GM18951 (cell line): Measurements from ENCODE around the gene CD300H.
"Not testable (repeated sequence)": the region's sequence is repeated elsewhere in the genome, so short reads cannot be mapped to it uniquely, and the experiment has no call there.

Experiments
- POLR2A ChIP-seq: IDR thresholded peaks from 4 replicates; pipeline ENCODE4 v1.6.1; 2011; ENCODE audit warnings: mild to moderate bottlenecking; ENCODE audit not compliant: insufficient read length, insufficient read depth; ENCODE audit errors: extremely low read depth
- in situ Hi-C: fragments of 300-500 bp; cut with MboI; formaldehyde crosslinking; loops from one replicate; pipeline ENCODE4 v1.12.0; 2022; ENCODE audit warnings: low sequenced_read_pairs, mixed read lengths, inconsistent platforms; ENCODE audit not compliant: unreplicated experiment

Gene CD300H

DNA sequence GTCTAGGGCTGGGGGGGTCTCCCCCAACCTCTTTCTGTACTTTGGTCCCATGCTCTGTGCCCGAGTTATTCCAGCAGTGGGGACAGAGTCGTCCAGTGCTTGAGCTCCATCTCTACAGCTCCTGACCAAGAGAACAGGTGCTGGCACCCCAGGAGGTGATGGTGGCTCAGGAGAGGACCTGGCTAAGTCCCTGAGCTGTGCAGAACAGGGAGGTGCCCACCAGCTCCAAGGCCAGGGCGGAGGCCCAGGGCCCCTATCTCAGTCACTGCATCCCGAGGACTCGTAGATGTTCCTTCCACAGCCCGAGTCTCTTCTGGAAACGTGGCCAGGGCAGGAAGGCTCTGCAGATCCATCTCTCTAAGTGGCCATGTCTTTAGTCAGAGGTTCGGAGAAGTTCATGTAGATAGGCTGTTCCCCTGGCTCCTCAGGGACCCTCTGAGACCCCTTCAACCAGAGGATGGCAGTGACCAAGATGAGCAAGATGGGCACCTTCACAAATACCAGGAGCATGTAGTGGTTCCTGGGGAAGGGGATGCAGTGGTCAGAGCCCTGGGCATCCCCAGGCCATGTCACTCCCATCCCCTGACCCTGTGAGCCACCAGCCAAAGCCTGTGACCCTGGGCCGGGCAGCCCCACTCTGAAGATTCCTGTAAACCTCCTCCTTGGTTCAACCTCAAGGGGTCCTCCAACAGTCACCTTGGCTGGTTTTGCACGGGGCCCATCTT lies 44.8 kb downstream of the CD300H start:
- no peak for TF ChIP-seq POLR2A

DNA sequence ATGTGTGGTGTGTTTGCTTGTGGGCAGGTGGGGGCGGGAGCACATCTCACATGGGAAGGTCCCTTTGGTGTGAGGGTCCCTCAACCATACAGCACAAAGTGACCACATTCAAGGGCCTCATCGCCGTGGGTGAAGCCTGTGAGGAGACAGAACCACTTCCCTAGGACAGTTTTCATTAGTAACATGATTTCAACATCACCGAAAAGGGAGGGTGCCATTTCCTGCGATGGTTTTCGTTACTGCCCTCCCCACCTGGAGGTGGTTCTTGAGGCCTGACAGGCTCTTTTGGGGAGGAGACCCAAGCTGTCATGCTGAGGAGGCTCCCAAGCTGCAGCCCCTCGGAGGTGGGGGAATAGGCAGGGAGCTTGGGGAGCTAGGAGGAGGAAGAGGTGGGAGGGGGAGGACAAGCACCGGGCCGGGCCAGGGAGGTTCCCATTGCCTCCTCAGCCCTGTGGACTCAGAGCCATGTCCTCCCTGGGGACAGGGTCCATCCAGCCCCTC lies 45.6 kb downstream of the CD300H start:
- in situ Hi-C loops: no loop called here
- TF ChIP-seq POLR2A: no peak

More for the DNA sequence above, 44.8 kb downstream of the CD300H start:
- in situ Hi-C loops: no loop called here

- in situ Hi-C loops: no loop called here
- no peak for TF ChIP-seq POLR2A
Measured at GRCh38 chr17:74520790-74521480, 46.4 kb downstream of the CD300H start.

DNA sequence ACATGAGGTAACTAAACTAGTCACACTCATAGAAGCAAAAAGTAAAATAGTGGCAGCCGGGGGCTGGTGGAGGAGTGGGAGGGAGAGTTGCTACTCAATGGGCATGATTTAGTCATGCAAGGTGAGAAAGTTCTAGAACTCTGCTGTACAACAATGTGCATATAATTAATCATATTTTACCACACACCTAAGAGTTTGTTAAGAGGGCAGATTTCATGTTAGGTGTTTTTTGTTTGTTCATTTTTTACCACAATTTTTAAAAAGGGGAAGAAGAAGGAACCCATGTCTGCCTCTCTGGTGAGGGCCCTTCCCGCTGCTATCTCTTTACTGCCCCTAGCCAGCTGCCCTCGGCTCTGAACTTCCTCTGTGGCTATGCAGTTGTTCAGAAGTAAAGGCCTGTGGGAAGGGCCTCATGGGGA lies 47.3 kb downstream of the CD300H start:
- TF ChIP-seq POLR2A: no peak
- in situ Hi-C loops: no loop called here

DNA sequence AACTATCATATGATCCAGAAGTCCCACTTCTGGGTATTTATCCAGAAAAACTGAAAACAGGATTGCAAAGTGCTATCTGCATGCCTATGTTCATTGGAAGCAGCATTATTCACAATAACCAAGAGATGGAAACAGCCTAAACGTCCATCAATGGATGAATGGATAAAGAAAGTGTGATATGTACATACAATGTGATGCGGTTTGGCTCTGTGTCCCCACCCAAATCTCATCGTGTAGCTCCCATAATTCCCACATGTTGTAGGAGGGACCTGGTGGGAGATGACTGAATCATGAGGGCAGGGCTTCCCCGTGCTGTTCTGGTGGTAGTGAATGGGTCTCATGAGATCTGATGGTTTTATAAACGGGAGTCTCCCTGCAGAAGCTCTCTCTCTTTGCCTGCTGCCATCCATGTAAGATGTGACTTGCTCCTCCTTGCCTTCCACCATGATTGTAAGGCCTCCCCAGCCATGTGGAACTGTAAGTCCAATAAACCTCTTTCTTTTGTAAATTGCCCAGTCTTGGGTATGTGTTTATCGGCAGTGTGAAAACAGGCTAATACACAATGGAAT lies 48.8 kb downstream of the CD300H start:
- in situ Hi-C loops: not testable (repeated sequence)

DNA sequence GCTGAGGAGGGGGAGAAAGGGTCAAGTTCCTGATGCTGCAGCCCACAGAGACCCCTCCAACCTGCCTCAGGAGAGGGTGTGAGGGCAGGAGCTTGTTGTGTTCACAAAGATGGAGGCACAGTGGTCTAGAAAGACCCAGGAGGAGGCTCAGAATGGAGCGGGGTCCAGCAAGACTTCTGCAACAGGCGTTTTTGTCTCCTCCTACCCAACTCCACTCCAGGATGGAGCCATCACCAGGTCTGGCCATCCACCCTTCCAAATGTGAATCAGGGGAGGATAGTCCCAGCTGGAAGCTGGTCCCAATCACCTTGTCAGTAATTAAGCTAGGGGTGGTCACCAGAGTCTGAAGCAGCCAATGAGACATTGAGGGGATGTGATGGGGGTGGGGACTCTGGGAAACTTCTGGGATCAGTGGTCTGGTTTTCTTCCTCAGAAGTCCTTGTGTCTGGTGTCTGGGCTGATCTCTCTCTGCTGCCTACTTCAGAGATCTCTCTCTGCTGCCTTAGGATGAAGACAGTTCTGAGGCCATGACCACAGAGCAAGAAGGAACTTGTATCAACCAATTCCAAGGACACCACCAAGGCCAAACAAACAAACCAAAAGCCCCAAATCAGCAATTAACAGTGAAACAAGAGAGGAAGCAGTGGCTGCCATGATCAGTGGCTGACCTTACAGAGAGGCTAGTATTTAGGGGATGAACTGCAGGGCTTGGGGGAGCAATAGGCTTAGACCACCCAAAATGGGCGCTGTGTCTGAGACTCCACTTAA lies 50.6 kb downstream of the CD300H start:
- in situ Hi-C loops: no loop called here
- TF ChIP-seq POLR2A: no peak

- in situ Hi-C loops: no loop called here
- no peak for TF ChIP-seq POLR2A
Measured at GRCh38 chr17:74515941-74516340, 51.4 kb downstream of the CD300H start.

DNA sequence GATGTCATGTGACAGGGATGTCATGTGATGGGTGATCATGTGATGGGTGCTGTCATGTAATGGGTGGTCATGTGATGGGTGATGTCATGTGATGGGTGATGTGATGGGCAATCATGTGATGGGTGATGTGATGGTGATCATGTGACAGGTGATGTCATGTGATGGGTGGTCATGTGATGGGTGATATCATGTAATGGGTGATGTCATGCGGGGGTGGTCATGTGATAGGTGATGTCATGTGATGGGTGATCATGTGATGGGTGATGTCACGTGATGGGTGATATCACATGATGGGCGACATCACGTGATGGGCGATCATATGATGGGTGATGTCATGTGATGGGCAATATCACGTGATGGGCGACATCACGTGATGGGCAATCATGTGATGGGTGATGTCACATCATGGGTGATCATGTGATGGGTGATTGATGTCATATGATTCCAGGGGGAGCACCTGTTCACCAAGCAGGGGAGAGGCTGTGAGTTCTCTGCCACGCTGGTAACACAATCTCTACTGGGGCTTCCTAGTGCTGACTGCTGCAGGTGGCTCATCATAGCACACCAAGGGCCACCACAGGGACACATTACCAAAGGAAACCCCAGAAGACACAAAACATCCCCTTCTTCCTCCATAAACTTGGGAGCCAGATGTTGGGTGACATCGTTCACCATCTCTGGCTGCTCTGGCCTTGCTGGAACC lies 52.5 kb downstream of the CD300H start:
- no peak for TF ChIP-seq POLR2A
- in situ Hi-C loops: no loop called here

GRCh38 chr17:74513987-74514631 lies 53.2 kb downstream of the CD300H start:
- no peak for TF ChIP-seq POLR2A
- in situ Hi-C loops: no loop called here

DNA sequence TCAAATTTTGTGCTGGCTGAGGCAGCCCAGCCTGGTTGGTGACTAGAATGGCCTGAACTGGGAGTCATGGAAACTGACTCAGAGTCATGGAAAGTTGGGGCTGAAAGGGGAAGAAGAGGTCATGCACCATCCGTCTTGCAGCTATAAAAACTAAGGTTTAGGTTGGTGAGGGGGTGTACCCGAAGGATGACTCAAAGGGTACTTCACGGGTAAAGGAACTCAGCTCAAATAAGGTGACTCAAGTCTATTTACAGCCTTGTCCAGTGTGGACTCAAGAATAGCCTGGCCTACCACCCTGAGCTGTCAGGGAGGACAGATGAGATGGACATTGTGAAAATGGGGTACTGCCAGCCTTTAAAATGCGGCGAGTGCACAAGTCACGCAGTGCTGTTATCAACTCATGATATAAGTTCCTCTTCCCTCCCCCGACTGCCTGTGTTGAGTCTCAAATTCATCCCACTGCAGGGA lies 54.7 kb downstream of the CD300H start:
- in situ Hi-C loops: no loop called here

DNA sequence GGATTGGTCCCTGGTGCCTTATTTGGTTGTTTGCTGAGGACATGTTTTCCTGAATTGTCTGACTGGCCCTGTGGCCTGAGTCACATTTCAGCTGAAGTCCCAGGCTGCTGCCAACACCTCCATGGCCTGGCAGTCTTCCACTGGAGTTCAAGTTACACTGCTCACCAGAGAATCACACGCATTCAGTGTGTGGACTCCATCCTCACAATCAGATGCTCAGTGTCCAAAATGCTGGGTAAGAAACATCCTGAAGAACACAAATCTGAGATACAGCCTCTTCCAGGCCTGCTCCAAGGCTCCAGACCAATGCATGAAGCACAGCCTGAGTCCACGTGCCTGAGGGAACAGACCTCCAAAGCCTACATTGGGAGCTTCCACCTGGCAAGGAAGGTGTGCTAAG lies 55.3 kb downstream of the CD300H start:
- in situ Hi-C loops: no loop called here
- no peak for TF ChIP-seq POLR2A

More for the DNA sequence above, 54.7 kb downstream of the CD300H start:
- TF ChIP-seq POLR2A: no peak
